HUES64 (cell line): ENCODE measurements around the gene ANKRD44.

Source experiments
- H3K27ac ChIP-seq: 2 replicates; pipeline ENCODE4 v1.7.0; 2013; ENCODE audit warnings: low read depth, low read length, inconsistent platforms
- H3K27me3 ChIP-seq: 2 replicates; pipeline ENCODE4 v1.6.1; 2013; ENCODE audit warnings: mild to moderate bottlenecking, low read length; ENCODE audit not compliant: insufficient read depth
- H3K36me3 ChIP-seq: 2 replicates; pipeline ENCODE4 v1.6.1; 2013; ENCODE audit warnings: mild to moderate bottlenecking, low read length; ENCODE audit not compliant: insufficient read depth
- H3K4me1 ChIP-seq: 2 replicates; pipeline ENCODE4 v1.6.1; 2013; ENCODE audit warnings: mild to moderate bottlenecking, low read length, moderate library complexity; ENCODE audit not compliant: insufficient read depth
- H3K4me3 ChIP-seq: 2 replicates; pipeline ENCODE4 v1.5.1; 2013; ENCODE audit warnings: mild to moderate bottlenecking, low read length, moderate library complexity
- H3K9ac ChIP-seq: 2 replicates; pipeline ENCODE4 v1.6.1; 2013; ENCODE audit warnings: mild to moderate bottlenecking, low read depth, low read length
- H3K9me3 ChIP-seq: 2 replicates; pipeline ENCODE4 v1.6.1; 2013; ENCODE audit warnings: low read depth, low read length; ENCODE audit not compliant: insufficient read depth
- WGBS: fragments of 150-250, 120-280 bp; methylation state at CpG from one replicate; pipeline ENCODE4 v1.1.7; 2013; ENCODE audit warnings: missing lambda C conversion rate; 5-methylcytosine and 5-hydroxymethylcytosine counted together

ANKRD44 gene

DNA sequence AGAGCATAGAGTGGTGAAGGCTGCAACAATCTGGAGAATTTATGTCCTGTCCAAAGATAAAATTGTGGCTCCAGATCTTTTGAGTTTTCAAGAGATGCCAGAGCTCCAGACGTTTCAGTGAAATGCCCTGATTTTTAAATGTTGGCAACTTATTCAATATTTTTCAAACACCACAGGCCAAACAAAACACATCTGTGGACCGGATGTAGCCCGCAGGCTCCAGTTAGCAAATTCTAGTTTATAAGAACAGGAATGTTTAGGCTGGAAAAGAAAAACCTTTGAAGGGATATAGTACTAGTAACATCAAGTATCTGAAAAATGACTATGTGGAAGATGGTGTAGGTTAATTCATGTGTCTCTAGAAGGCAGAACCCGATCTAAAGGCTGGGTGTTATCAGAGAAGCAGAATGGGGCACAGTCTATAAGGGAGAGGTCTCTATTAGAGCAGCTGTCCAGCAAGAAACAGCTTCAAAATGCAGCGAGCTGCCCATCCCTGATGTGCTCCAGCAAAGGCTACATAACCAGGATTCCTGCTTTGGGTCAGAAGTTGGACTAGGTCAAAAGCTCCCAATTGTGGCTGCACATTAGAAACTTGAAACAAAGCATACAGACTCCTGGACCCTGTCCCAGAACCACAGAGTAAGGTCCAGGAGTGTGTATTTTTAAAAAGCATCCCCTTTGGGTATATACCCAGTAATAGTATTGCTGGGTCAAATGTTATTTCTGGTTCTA lies 105.9 kb downstream of the ANKRD44 start:
- H3K27me3 ChIP-seq = no peaks in the 10 kb centered on the region
- H3K27ac ChIP-seq = no peak overlapping the region
- no peaks in the 10 kb centered on the region for H3K36me3 ChIP-seq
- H3K9ac ChIP-seq = no peak overlapping the region
- whole genome bisulfite sequencing = 92% methylated on average over 5 of the region's 5 CpGs
- no peaks in the 10 kb centered on the region for H3K4me1 ChIP-seq
- H3K9me3 ChIP-seq = no peaks in the 10 kb centered on the region
- no peak overlapping the region for H3K4me3 ChIP-seq

DNA sequence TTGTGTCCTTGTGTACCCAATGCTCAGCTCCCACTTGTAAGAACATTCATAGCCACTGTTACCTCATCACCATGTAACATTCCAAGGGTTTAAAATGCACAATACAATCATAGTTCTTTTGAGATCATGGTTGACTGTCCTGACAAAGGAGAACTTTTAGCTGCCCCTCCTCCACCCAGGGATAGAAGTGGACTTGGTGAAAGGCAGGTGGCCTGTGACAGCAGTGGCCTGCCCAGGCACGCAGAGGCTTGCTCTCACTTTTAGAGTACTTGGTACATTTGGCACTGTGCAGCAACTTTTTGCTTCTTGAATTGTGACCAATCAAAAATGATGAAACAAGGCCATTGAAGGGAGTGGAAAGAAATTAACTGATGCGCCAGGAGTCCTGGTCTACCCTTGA lies 108.7 kb downstream of the ANKRD44 start:
- H3K27ac ChIP-seq = no peak overlapping the region
- H3K4me3 ChIP-seq = no peak overlapping the region
- H3K9ac ChIP-seq = no peak overlapping the region
- H3K36me3 ChIP-seq = no peaks in the 10 kb centered on the region
- 96% methylated on average over 2 of the region's 2 CpGs for WGBS
- no peaks in the 10 kb centered on the region for H3K9me3 ChIP-seq
- H3K4me1 ChIP-seq = no peaks in the 10 kb centered on the region
- H3K27me3 ChIP-seq = no peaks in the 10 kb centered on the region

DNA sequence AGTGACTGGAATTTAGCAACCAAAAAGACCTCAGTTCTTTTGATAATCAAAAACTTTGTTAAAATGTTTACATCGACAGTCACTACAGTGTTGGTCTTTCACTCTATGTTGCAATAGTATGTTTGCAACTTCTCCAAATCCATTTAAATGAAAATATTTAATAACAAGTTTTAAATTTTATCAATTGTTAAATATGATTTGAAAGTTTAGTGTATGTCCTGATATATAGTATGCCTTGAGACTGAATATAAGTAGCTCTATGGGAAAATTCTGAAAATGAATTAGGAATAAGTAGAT lies 109.9 kb downstream of the ANKRD44 start:
- Histone ChIP-seq H3K27ac (no peak overlapping the region), H3K4me3 (no peak overlapping the region), H3K9me3 (no peaks in the 10 kb centered on the region), H3K27me3 (no peaks in the 10 kb centered on the region), H3K9ac (no peak overlapping the region), H3K4me1 (no peaks in the 10 kb centered on the region), H3K36me3 (no peaks in the 10 kb centered on the region)
- no CpG with 5 or more reads among the region's 1 CpG for WGBS

DNA sequence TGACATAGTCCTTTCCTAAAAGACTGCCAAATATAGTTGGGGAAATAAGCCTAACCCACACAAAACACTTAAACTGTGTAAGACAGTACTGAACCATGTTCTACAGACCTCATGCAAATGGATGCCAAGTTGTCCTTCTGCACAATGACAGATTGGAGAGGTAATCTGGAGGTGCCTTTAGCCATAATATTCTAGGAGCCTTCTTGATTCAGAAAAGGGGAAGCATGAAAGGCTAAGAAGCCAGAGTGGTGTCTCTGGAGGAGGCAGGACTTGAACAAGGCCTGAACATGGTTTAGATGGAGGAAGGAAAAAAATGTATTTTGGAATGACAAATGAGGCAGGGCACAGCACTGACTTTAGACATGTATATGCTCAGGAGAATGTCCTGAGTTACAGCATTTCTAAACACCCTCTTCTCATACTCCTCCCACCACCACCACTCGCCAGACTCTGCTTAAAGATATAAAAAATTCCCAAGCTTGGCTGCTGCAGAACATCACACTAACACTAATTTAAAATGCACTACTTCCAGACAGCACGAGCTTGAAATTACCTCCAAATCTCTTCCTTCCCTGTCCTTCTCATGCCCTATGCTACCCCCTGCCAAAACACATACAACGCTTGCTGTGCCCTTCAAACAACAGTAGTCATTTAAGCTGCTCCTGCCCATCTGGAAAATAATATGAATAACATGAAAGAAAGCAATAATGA lies 110.4 kb downstream of the ANKRD44 start:
- Histone ChIP-seq H3K9me3 (no peaks in the 10 kb centered on the region), H3K36me3 (no peaks in the 10 kb centered on the region), H3K4me3 (no peak overlapping the region), H3K4me1 (no peaks in the 10 kb centered on the region), H3K27ac (no peak overlapping the region), H3K27me3 (no peaks in the 10 kb centered on the region), H3K9ac (no peak overlapping the region)
- 75% methylated on average over 3 of the region's 3 CpGs for WGBS

DNA sequence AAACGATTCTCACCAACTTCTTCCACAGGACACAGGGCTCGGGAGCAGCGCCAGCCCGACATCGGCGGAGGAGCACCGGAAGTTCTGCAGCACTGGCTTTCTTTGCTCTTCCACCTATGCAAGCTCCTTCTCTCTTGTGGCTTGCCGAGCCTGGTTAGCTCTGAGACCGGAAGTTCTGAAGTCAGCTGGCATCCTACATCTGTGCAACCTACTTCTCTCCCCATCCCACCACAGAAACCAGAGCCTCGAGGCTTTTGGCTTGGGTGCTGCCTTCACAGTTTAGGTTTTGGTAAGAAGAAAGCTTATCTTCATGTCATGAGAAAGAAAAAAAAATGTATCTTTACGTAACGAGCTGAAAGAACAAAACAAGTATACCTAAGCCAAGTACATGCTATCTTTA lies 111.7 kb downstream of the ANKRD44 start:
- 96% methylated on average over 12 of the region's 12 CpGs for WGBS
- H3K36me3 ChIP-seq = no peaks in the 10 kb centered on the region
- H3K4me3 ChIP-seq = no peak overlapping the region
- no peak overlapping the region for H3K27ac ChIP-seq
- no peaks in the 10 kb centered on the region for H3K4me1 ChIP-seq
- H3K9ac ChIP-seq = no peak overlapping the region
- no peaks in the 10 kb centered on the region for H3K9me3 ChIP-seq
- H3K27me3 ChIP-seq = no peaks in the 10 kb centered on the region

DNA sequence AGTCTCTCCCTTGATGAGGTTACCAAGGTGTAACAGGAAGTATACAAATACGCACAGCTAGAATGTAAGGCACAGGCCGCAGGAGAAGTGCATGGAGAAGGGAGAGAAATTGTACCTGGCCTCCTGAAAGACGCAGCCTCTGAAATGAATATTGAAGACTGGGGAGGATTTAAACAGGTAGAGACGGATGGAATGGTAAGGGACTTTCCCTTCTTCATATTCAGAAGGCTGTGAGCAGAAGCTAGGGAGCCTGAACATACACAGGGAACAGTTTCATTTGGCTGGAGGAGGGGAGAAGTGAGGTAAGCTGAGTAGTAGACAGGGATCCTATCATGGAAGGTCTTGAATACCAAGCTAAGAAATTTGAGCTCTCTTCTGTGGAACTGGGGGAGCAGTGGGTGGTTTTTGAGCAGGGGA lies 112.7 kb downstream of the ANKRD44 start:
- Histone ChIP-seq H3K36me3 (no peaks in the 10 kb centered on the region), H3K4me3 (no peak overlapping the region), H3K27ac (no peak overlapping the region), H3K9me3 (no peaks in the 10 kb centered on the region), H3K27me3 (no peaks in the 10 kb centered on the region), H3K9ac (no peak overlapping the region), H3K4me1 (no peaks in the 10 kb centered on the region)
- 93% methylated on average over 4 of the region's 4 CpGs for WGBS

DNA sequence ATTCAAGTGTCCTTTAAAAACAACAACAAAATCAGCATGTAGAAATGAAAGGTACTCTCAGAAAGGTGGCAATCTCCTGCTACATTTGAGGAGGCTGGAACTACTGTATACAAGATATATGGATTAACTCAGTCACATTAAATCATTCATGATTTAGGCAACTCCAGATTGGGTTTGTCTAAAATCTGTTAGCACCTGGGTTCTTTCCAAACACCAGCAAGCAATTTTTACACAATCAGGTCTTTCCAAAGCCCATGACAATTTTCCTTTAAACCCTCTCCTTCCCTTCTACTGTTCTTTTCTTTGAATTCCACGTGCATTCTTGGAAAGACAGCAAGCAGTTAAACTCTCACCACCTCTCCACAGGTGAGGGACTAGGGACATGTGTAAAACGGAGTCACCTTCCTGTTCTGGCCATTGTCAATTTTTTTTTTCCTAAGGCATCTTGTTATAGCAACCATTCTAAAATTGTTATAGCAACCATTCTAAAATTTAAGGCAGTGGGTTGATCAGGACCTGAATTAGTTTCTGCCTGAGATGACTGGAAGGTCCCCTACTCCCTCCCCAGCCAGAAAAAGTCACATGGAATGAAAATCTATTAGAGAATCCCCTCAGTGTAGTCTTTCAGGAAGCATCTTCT lies 113.9 kb downstream of the ANKRD44 start:
- Histone ChIP-seq H3K9me3 (no peaks in the 10 kb centered on the region), H3K27ac (no peak overlapping the region), H3K27me3 (no peaks in the 10 kb centered on the region), H3K9ac (no peak overlapping the region), H3K36me3 (no peaks in the 10 kb centered on the region), H3K4me3 (no peak overlapping the region), H3K4me1 (no peaks in the 10 kb centered on the region)
- WGBS = 17% methylated on average over 1 of the region's 2 CpGs

DNA sequence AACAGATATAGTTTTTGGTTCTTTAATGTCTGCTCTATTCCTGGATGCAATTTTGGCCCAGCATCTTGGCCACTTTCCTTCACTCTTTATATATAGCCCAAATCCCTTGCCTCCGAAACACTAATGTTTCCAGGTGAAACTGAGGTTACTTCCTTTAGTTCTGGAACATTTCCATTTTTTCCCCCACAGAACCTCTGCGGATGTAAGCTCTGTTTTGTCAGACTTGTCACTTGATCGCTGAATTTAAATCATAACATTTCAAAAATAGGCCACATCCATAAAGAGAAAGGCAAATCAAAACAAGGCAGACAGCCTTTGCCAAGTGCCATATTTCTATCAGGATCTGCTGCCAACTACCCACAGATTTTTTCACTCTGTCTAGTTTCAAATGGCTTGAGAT lies 115.1 kb downstream of the ANKRD44 start:
- Histone ChIP-seq H3K27ac (no peak overlapping the region), H3K9me3 (no peaks in the 10 kb centered on the region), H3K27me3 (no peaks in the 10 kb centered on the region), H3K9ac (no peak overlapping the region), H3K36me3 (no peaks in the 10 kb centered on the region), H3K4me1 (no peaks in the 10 kb centered on the region), H3K4me3 (no peak overlapping the region)
- 95% methylated on average over 3 of the region's 3 CpGs for WGBS

DNA sequence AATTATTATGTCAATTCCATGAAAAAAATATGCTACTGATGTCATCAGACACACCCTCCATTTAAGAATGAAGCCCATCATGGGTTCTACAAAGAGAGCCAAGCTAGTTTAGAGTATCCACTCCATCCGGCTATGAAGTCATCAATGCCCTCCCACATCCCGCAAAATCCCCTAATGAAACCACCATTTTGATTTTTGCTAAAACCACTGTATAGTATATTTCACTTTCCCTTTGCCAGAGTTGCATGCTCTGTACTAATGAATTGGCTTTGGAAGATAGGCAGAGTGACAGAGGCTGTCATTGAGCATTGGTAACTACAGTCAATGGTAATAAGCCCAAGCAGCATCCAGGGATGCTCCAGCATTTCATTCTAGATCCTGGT lies 118.6 kb downstream of the ANKRD44 start:
- no peaks in the 10 kb centered on the region for H3K4me1 ChIP-seq
- H3K4me3 ChIP-seq = no peak overlapping the region
- no peaks in the 10 kb centered on the region for H3K27me3 ChIP-seq
- 89% methylated on average over 2 of the region's 2 CpGs for WGBS
- no peaks in the 10 kb centered on the region for H3K36me3 ChIP-seq
- H3K27ac ChIP-seq = no peak overlapping the region
- H3K9ac ChIP-seq = no peak overlapping the region
- no peaks in the 10 kb centered on the region for H3K9me3 ChIP-seq

DNA sequence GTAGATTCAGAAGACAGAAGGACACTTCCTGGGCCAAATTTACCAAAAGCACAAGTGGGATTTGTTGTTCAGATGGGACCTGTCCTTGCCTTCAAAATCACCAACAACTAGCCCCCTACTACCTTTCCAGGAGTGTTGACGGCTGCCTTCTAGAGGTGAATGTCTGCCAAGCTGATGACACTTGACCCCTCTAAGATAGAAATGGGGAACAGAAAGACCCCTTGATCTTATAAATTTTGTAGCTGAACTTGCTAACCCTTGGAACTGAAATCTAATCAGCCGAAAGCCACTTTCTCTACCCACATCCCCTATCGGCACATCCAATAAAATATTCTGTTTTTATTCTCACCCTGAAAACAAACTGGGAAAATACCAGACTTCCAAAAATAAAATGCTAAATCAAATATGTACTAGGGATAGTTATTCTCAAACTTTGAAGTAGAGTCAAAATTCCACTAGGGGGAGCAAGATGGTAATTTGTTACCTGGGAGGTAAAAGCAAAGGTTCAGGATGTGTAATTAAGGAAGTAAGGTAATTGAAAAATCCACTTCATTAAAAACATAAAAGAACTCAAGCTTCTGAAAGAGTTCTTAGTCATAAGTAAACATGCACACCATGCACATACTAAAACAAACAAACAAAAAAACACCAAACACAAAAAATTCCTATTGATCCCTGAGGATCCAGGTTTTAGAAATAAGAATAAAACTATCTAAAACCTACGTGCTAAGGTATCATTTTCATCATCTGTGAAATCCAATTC lies 119.2 kb downstream of the ANKRD44 start:
- no peaks in the 10 kb centered on the region for H3K9me3 ChIP-seq
- H3K4me1 ChIP-seq = no peaks in the 10 kb centered on the region
- H3K36me3 ChIP-seq = no peaks in the 10 kb centered on the region
- WGBS = 60% methylated on average over 4 of the region's 4 CpGs
- no peaks in the 10 kb centered on the region for H3K27me3 ChIP-seq
- H3K4me3 ChIP-seq = no peak overlapping the region
- H3K27ac ChIP-seq = no peak overlapping the region
- no peak overlapping the region for H3K9ac ChIP-seq

DNA sequence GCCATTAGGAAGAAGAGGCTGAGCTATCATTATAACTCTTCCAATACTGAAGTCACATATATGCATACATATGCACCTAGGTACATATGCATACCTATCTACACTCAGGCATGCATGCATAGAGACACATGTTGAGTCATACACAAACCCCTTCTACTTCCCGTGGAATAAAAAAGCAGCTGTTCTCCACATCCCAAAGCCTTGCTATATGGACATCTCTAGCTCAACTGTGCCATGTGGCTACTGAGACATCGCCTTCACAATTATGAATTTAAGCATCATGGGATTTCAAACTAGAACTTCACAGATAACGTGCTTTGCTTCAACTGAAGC lies 120.5 kb downstream of the ANKRD44 start:
- WGBS = 83% methylated on average over 3 of the region's 3 CpGs
- H3K36me3 ChIP-seq = no peaks in the 10 kb centered on the region
- H3K27me3 ChIP-seq = no peaks in the 10 kb centered on the region
- no peak overlapping the region for H3K9ac ChIP-seq
- no peak overlapping the region for H3K27ac ChIP-seq
- no peak overlapping the region for H3K4me3 ChIP-seq
- H3K4me1 ChIP-seq = no peaks in the 10 kb centered on the region
- H3K9me3 ChIP-seq = no peaks in the 10 kb centered on the region
